Neuron (in vitro differentiated cells): Measurements from ENCODE around the gene SLC22A15.

Experiments used
- H2AFZ ChIP-seq: one replicate; pipeline ENCODE4 v1.6.1; 2013; ENCODE audit warnings: low read depth, mild to moderate bottlenecking, inconsistent platforms, low read length, moderate library complexity
- H3K27me3 ChIP-seq: one replicate; pipeline ENCODE4 v1.6.1; 2013; ENCODE audit warnings: low read length; ENCODE audit not compliant: insufficient read depth
- H3K36me3 ChIP-seq: one replicate; pipeline ENCODE4 v1.6.1; 2013; ENCODE audit warnings: low read length; ENCODE audit not compliant: insufficient read depth
- H3K4me1 ChIP-seq: one replicate; pipeline ENCODE4 v1.6.1; 2013; ENCODE audit warnings: low read length; ENCODE audit not compliant: insufficient read depth
- H3K4me3 ChIP-seq: 2 replicates; pipeline ENCODE4 v1.5.1; 2013; ENCODE audit warnings: mild to moderate bottlenecking, low read length, moderate library complexity
- H3K9me3 ChIP-seq: one replicate; pipeline ENCODE4 v1.6.1; 2013; ENCODE audit warnings: low read length

The SLC22A15 gene

GRCh38 chr1:116075575-116075974 lies 99.3 kb downstream of the SLC22A15 start:
- Histone ChIP-seq H2AFZ (no peak overlapping the region), H3K4me1 (no peaks in the 10 kb centered on the region), H3K9me3 (no peaks in the 10 kb centered on the region), H3K27me3 (no peaks in the 10 kb centered on the region), H3K36me3 (no peaks in the 10 kb centered on the region), H3K4me3 (no peak overlapping the region)

GRCh38 chr1:116075990-116076389 lies 99.7 kb downstream of the SLC22A15 start:
- no peak overlapping the region for H2AFZ ChIP-seq
- no peaks in the 10 kb centered on the region for H3K9me3 ChIP-seq
- no peaks in the 10 kb centered on the region for H3K4me1 ChIP-seq
- H3K27me3 ChIP-seq: no peaks in the 10 kb centered on the region
- H3K4me3 ChIP-seq: no peak overlapping the region
- no peaks in the 10 kb centered on the region for H3K36me3 ChIP-seq

GRCh38 chr1:116076831-116077230 lies 100.5 kb downstream of the SLC22A15 start:
- H3K9me3 ChIP-seq: no peaks in the 10 kb centered on the region
- H3K4me3 ChIP-seq: no peak overlapping the region
- no peaks in the 10 kb centered on the region for H3K27me3 ChIP-seq
- no peaks in the 10 kb centered on the region for H3K4me1 ChIP-seq
- H3K36me3 ChIP-seq: no peaks in the 10 kb centered on the region
- H2AFZ ChIP-seq: no peak overlapping the region

GRCh38 chr1:116078699-116079223 lies 102.4 kb downstream of the SLC22A15 start:
- no peaks in the 10 kb centered on the region for H3K36me3 ChIP-seq
- H3K4me1 ChIP-seq: no peaks in the 10 kb centered on the region
- H2AFZ ChIP-seq: no peak overlapping the region
- H3K27me3 ChIP-seq: no peaks in the 10 kb centered on the region
- H3K9me3 ChIP-seq: no peaks in the 10 kb centered on the region
- no peak overlapping the region for H3K4me3 ChIP-seq

GRCh38 chr1:116087628-116088027 lies 111.3 kb downstream of the SLC22A15 start:
- Histone ChIP-seq H3K9me3 (no peaks in the 10 kb centered on the region), H3K27me3 (no peaks in the 10 kb centered on the region), H3K36me3 (no peaks in the 10 kb centered on the region), H3K4me1 (no peaks in the 10 kb centered on the region), H2AFZ (no peak overlapping the region), H3K4me3 (no peak overlapping the region)

- Histone ChIP-seq H3K4me1 (no peaks in the 10 kb centered on the region), H2AFZ (no peak overlapping the region), H3K27me3 (no peaks in the 10 kb centered on the region), H3K9me3 (no peaks in the 10 kb centered on the region), H3K4me3 (no peak overlapping the region), H3K36me3 (no peaks in the 10 kb centered on the region)
Measured at GRCh38 chr1:116089870-116090269, 113.6 kb downstream of the SLC22A15 start.

- Histone ChIP-seq H3K9me3 (no peaks in the 10 kb centered on the region), H3K36me3 (no peaks in the 10 kb centered on the region), H3K4me3 (no peak overlapping the region), H2AFZ (no peak overlapping the region), H3K4me1 (no peaks in the 10 kb centered on the region), H3K27me3 (no peaks in the 10 kb centered on the region)
Measured at GRCh38 chr1:116091083-116091482, 114.8 kb downstream of the SLC22A15 start.

GRCh38 chr1:116092752-116093489 lies 116.6 kb downstream of the SLC22A15 start:
- H3K36me3 ChIP-seq: no peaks in the 10 kb centered on the region
- no peaks in the 10 kb centered on the region for H3K4me1 ChIP-seq
- H3K9me3 ChIP-seq: no peaks in the 10 kb centered on the region

GRCh38 chr1:116095027-116095426 lies 118.7 kb downstream of the SLC22A15 start:
- Histone ChIP-seq H3K27me3 (no peaks in the 10 kb centered on the region), H3K36me3 (no peaks in the 10 kb centered on the region), H3K4me1 (no peaks in the 10 kb centered on the region), H2AFZ (no peak overlapping the region), H3K9me3 (no peaks in the 10 kb centered on the region), H3K4me3 (no peak overlapping the region)

More at GRCh38 chr1:116092752-116093489, 116.6 kb downstream of the SLC22A15 start:
- Histone ChIP-seq H2AFZ (no peak overlapping the region), H3K4me3 (no peak overlapping the region), H3K27me3 (no peaks in the 10 kb centered on the region)

GRCh38 chr1:116096013-116096618 lies 119.8 kb downstream of the SLC22A15 start:
- H3K4me1 ChIP-seq: no peaks in the 10 kb centered on the region
- no peak overlapping the region for H2AFZ ChIP-seq
- no peaks in the 10 kb centered on the region for H3K9me3 ChIP-seq
- H3K4me3 ChIP-seq: no peak overlapping the region
- H3K27me3 ChIP-seq: no peaks in the 10 kb centered on the region
- no peaks in the 10 kb centered on the region for H3K36me3 ChIP-seq

GRCh38 chr1:116097626-116098025 lies 121.3 kb downstream of the SLC22A15 start:
- Histone ChIP-seq H3K9me3 (no peaks in the 10 kb centered on the region), H3K4me1 (no peaks in the 10 kb centered on the region), H3K27me3 (no peaks in the 10 kb centered on the region), H3K4me3 (no peak overlapping the region), H2AFZ (no peak overlapping the region), H3K36me3 (no peaks in the 10 kb centered on the region)

- Histone ChIP-seq H3K36me3 (no peaks in the 10 kb centered on the region), H3K4me1 (no peaks in the 10 kb centered on the region), H3K4me3 (no peak overlapping the region), H2AFZ (no peak overlapping the region), H3K9me3 (no peaks in the 10 kb centered on the region), H3K27me3 (no peaks in the 10 kb centered on the region)
Measured at GRCh38 chr1:116099379-116099778, 123.1 kb downstream of the SLC22A15 start.

- H2AFZ ChIP-seq: no peak overlapping the region
- H3K4me1 ChIP-seq: no peaks in the 10 kb centered on the region
Measured at GRCh38 chr1:116099919-116100318, 123.6 kb downstream of the SLC22A15 start.

More at GRCh38 chr1:116099919-116100318, 123.6 kb downstream of the SLC22A15 start:
- Histone ChIP-seq H3K9me3 (no peaks in the 10 kb centered on the region), H3K36me3 (no peaks in the 10 kb centered on the region), H3K4me3 (no peak overlapping the region), H3K27me3 (no peaks in the 10 kb centered on the region)
